HK-2 (cell line): Measurements from ENCODE around the gene FLOT1.
"Not testable (repeated sequence)": the region's sequence is repeated elsewhere in the genome, so short reads cannot be mapped to it uniquely, and the experiment has no call there.

ENCODE experiments used
- DNase-seq: peaks from one replicate; pipeline ENCODE4 v3.0.0-alpha.2; 2018; ENCODE audit not compliant: unreplicated experiment

The FLOT1 gene

GRCh38 chr6:30747300-30747687, 4.8 kb upstream of the FLOT1 start:
- DNase-seq: no peak

- DNase-seq: peak; percentile 96
Observed at GRCh38 chr6:30744054-30744805, 1.7 kb upstream of the FLOT1 start, which contains the start of gene IER3. TSS of gene IER3 (minus strand) at chr6:30744547. CDS start at chr6:30744518, 29 bp downstream.

- no peak for DNase-seq
Observed at GRCh38 chr6:30743099-30744053, 889 bp upstream of the FLOT1 start.

GRCh38 chr6:30741789-30742315, 635 bp downstream of the FLOT1 start:
- DNase-seq: no peak

GRCh38 chr6:30741063-30741779, 1.3 kb downstream of the FLOT1 start:
- no peak for DNase-seq

GRCh38 chr6:30740540-30740870, 2.0 kb downstream of the FLOT1 start:
- no peak for DNase-seq

- DNase-seq: no peak
Observed at GRCh38 chr6:30738532-30738931, 4.0 kb downstream of the FLOT1 start.

- no peak for DNase-seq
Observed at GRCh38 chr6:30735668-30736314, 6.7 kb downstream of the FLOT1 start.

- no peak for DNase-seq
Observed at GRCh38 chr6:30732237-30732943, 10.1 kb downstream of the FLOT1 start.

GRCh38 chr6:30730601-30731435, 11.7 kb downstream of the FLOT1 start:
- DNase-seq: peak; percentile 65

- no peak for DNase-seq
Observed at GRCh38 chr6:30727920-30728553, 14.4 kb downstream of the FLOT1 start.

- no peak for DNase-seq
Observed at GRCh38 chr6:30726506-30727413, 15.7 kb downstream of the FLOT1 start.

GRCh38 chr6:30725713-30726505, 16.6 kb downstream of the FLOT1 start:
- DNase-seq: peak; percentile 76

GRCh38 chr6:30724906-30725667, 17.4 kb downstream of the FLOT1 start:
- no peak for DNase-seq

GRCh38 chr6:30723843-30724741, 18.4 kb downstream of the FLOT1 start:
- DNase-seq: not testable (repeated sequence)
